ENCODE results near the gene SH3BP4.

DNA sequence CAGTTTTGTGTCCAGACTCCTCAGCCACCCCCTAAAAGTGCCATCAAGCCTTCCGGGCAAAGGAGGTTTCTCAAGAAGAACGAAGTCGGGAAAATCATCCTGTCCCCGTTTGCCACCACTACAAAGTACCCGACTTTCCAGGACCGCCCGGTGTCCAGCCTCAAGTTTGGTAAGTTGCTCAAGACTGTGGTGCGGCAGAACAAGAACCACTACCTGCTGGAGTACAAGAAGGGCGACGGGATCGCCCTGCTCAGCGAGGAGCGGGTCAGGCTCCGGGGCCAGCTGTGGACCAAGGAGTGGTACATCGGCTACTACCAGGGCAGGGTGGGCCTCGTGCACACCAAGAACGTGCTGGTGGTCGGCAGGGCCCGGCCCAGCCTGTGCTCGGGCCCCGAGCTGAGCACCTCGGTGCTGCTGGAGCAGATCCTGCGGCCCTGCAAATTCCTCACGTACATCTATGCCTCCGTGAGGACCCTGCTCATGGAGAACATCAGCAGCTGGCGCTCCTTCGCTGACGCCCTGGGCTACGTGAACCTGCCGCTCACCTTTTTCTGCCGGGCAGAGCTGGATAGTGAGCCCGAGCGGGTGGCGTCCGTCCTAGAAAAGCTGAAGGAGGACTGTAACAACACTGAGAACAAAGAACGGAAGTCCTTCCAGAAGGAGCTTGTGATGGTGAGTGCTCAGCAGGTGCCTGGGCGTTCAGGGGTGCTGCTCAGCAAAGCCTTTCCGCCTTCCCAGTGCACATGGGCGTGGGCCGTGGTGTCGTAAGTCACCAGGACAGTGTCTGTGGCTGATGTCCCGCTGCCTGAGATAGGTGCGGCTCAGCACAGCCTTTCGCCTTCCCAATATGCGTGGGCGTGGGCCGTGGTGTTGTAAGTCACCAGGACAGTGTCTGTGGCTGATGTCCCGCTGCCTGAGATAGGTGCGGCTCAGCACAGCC, 91.0 kb downstream of the SH3BP4 start:
- no peak for TF ChIP-seq CTCF (conservative IDR thresholded peaks at IDR 0.05; ENCODE audit: low read length)
- no peak for TF ChIP-seq EZH2phosphoT487 (IDR thresholded peaks at IDR 0.05; ENCODE audit: borderline replicate concordance, low read depth, low read length)
